ENCODE measurements around the gene TMA7B. TPM values are rescaled to one million over a fixed set of nuclear protein-coding genes. Genes with fewer than 3 reads are reported as not detected.

TMA7B gene
- total and polyA plus RNA-seq, 2 of the 4 experiments (the other 2 are of a cell fraction) = not detected

DNA sequence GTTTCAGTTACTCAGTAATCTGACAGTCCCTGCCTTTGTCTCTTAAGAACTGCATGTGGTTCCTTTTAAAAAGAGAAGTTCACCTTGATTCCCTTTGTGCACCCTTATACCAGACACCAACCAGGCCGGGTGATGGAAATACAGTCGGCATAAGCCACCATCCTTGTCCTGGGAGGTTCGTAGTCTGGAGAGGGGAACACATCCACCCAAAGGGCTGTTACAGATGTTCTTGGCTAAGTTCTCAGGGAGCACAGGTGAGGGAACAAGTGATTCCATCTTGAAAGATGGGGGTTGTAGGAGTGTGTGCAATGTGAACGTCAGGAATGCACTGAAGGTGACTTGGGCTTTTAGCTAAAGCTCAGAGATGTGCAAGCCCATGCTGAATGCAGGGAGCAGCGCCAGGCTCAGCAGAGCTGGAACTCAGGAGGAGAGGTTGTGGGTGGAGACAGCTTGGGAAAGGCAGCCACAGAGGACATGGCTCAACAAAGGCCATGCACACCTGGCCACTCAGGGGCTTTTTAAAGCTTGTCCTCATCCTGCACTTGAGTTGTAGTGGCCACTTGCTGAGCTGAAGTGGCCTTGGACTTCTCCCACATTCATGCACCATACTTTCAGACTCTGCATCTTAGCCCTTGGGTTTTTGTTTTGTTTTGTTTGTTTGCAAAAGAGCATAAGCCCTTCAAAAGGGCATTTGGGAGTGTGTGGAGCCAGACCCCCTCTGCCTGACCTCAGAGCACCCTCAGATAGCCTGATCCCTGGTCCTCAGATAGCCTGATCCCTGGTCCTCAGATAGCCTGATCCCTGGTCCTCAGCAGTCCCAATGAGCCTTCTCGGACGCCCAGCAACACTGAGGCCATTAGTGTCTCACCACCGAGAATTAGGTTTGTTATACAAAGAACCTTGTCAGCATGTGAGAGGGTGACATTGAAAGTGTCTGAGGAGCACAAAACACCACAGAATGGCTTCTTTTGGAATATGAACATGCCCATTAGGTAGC, 12.7 kb upstream of the TMA7B start:
- H3K4me3 ChIP-seq (ENCODE audit: insufficient read depth, low read depth, low read length) = no peak overlapping the region
- WGBS, 2 experiments (ENCODE audit: extremely low coverage in 2 of 2, insufficient read length in 1 of 2) = no CpG with 5 or more reads among the region's 8 CpGs
- no peak overlapping the region for H3K23ac ChIP-seq (ENCODE audit: low read depth, low read length)
- H2AK9ac ChIP-seq (replicated peaks; ENCODE audit: low read depth, low read length, poor library complexity) = no peak overlapping the region
- H4K5ac ChIP-seq (ENCODE audit: low read depth, low read length) = no peak overlapping the region
- POLR2A ChIA-PET (ENCODE audit: unreplicated experiment) = no interaction called here
- no peak overlapping the region for H3K9ac ChIP-seq (ENCODE audit: low read depth, low read length)
- H2AK5ac ChIP-seq (ENCODE audit: low read depth, low read length) = no peak overlapping the region
- in situ Hi-C loops (cut with MboI; ENCODE audit: low sequenced_read_pairs) (no loop called here), intact Hi-C loops (cut with micrococcal nuclease) (no loop called here), dilution Hi-C loops (cut with HindIII; ENCODE audit: low sequenced_read_pairs, unreplicated experiment) (no loop called here)
- no peaks in the 10 kb centered on the region for H4K20me1 ChIP-seq (ENCODE audit: insufficient read depth, low read length)
- H2BK20ac ChIP-seq (ENCODE audit: low read depth, low read length) = no peak overlapping the region
- DNase-seq (no peak), ATAC-seq (ENCODE audit: low read depth) (no peak)
- H4K91ac ChIP-seq (ENCODE audit: insufficient read depth, low read depth, low read length) = no peak overlapping the region
- H2BK5ac ChIP-seq (ENCODE audit: low read depth, low read length, poor library complexity, severe bottlenecking) = no peak overlapping the region
- peaks cover 54% of the 10 kb centered on the region for H3K27me3 ChIP-seq (ENCODE audit: control insufficient read depth, insufficient read depth, low read length)
- BruUV-seq (replicated peaks) = no TSS peak
- no peaks in the 10 kb centered on the region for H3K4me1 ChIP-seq (ENCODE audit: control insufficient read depth, insufficient read depth, low read length)
- no peak overlapping the region for H2BK15ac ChIP-seq (ENCODE audit: low read depth, low read length)
- H4K8ac ChIP-seq (ENCODE audit: low read depth in 2 of 2, low read length in 2 of 2) = no peak overlapping the region
- CTCF ChIA-PET = no interaction called here
- H3K56ac ChIP-seq (ENCODE audit: extremely low read depth, insufficient read depth, low read length) = no peak overlapping the region
- H3K36me3 ChIP-seq (ENCODE audit: control insufficient read depth, insufficient read depth, low read length) = no peaks in the 10 kb centered on the region
- no peaks in the 10 kb centered on the region for H3K9me3 ChIP-seq (ENCODE audit: control insufficient read depth, insufficient read depth, low read length)
- H3K4me2 ChIP-seq (ENCODE audit: low read depth, low read length) = no peak overlapping the region
- H3K4ac ChIP-seq (ENCODE audit: low read depth, low read length) = no peak overlapping the region
- no peak overlapping the region for H3K27ac ChIP-seq (ENCODE audit: insufficient read depth, low read length)
- H2BK120ac ChIP-seq (ENCODE audit: low read depth, low read length) = no peak overlapping the region
- H3K14ac ChIP-seq (replicated peaks; ENCODE audit: low read depth, low read length) = no peak overlapping the region
- H2AFZ ChIP-seq (replicated peaks; ENCODE audit: low read length, poor library complexity) = no peak overlapping the region
- no peaks in the 10 kb centered on the region for H3K79me1 ChIP-seq (ENCODE audit: low read depth in 1 of 2, low read length in 2 of 2)
- H3K9me1 ChIP-seq (ENCODE audit: insufficient read depth, low read length) = no peaks in the 10 kb centered on the region
- H3K18ac ChIP-seq (ENCODE audit: low read depth, low read length) = no peak overlapping the region
- no peak for TF ChIP-seq POLR2A (IDR thresholded peaks at IDR 0.05; ENCODE audit: low read depth, low read length)
- TF ChIP-seq BHLHE40 (IDR thresholded peaks at IDR 0.05; ENCODE audit: low read depth, low read length) = no peak
- no peak for TF ChIP-seq CTCF (conservative IDR thresholded peaks at IDR 0.05; ENCODE audit: low read depth, low read length)
- TF ChIP-seq, protein P1, sequence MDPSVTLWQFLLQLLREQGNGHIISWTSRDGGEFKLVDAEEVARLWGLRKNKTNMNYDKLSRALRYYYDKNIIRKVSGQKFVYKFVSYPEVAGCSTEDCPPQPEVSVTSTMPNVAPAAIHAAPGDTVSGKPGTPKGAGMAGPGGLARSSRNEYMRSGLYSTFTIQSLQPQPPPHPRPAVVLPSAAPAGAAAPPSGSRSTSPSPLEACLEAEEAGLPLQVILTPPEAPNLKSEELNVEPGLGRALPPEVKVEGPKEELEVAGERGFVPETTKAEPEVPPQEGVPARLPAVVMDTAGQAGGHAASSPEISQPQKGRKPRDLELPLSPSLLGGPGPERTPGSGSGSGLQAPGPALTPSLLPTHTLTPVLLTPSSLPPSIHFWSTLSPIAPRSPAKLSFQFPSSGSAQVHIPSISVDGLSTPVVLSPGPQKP (IDR thresholded peaks at IDR 0.05; ENCODE audit: borderline replicate concordance, low read depth, low read length) = no peak
- no peak for TF ChIP-seq USF2 (IDR thresholded peaks at IDR 0.05; ENCODE audit: low read depth, low read length)
- TF ChIP-seq SMC3 (IDR thresholded peaks at IDR 0.05; ENCODE audit: low read depth, low read length) = no peak
- TF ChIP-seq NFE2L2 (IDR thresholded peaks at IDR 0.05; ENCODE audit: low read depth, low read length) = no peak
- no peak for TF ChIP-seq RCOR1 (IDR thresholded peaks at IDR 0.05; ENCODE audit: insufficient replicate concordance, low read length)
- TF ChIP-seq CEBPB (IDR thresholded peaks at IDR 0.05; ENCODE audit: low read depth, low read length) = no peak
- no peak for TF ChIP-seq RFX5 (IDR thresholded peaks at IDR 0.05; ENCODE audit: low read depth, low read length)
- no peak for TF ChIP-seq CHD1 (IDR thresholded peaks at IDR 0.05; ENCODE audit: low read depth, low read length)
- TF ChIP-seq FOS (IDR thresholded peaks at IDR 0.05; ENCODE audit: low read depth, low read length) = no peak
- TF ChIP-seq MAZ (IDR thresholded peaks at IDR 0.05; ENCODE audit: borderline replicate concordance, low read depth, low read length) = no peak
- no peak for TF ChIP-seq RAD21 (IDR thresholded peaks at IDR 0.05; ENCODE audit: low read length)
- TF ChIP-seq MXI1 (IDR thresholded peaks at IDR 0.05; ENCODE audit: borderline replicate concordance, low read depth, low read length) = no peak
